ENCODE data around the gene CCNI2. TPM values are rescaled to one million over a fixed set of nuclear protein-coding genes. Genes with fewer than 3 reads are reported as not detected.

CCNI2 gene
- total and polyA plus RNA-seq, 2 donors (not counting 3 experiments of a cell fraction or from before 2014, with no cell fraction given), result 0.25 to 0.53 TPM

DNA sequence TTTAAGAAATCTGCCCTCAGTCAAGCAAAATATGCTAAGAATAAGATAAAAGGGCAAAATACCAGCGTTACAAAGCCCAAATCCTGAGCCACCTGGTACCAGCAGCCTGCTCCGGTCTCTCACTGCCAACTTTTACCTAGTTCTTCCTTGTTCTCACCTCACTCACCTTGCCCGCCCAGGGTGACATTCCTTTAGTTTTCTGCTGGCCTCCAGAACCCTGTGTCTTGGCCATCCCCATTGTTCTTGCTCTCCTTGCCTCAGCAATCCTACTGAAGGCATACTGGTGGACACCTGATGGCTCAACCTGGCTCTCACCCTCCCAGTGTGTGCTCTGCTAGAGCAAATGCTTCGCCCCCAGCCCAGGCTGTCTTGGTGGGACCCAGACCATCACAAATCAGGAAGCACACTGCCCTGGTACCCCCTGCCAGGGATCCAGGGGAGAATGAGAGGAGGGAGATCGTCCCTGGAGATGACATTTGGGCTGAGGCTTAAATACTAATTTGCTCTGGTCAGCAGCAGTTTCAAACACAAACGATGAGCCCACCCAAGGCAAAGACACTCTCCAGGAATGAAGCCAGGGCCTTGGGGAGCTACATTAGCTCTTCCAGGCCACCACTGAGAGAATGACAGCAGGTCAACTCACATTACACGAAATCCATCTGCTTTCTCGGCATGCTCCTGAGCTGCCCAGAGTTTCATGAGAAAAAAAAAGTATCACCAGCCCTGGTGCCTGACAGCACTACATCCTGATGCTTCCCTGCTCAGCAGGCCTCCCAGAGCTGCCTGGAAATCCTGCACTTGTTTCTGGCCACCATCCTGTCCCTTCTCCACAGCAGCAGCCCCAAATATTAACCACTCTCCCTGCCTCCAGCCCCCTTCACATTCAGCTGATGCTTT is 42.0 kb downstream of the CCNI2 start:
- no peak for DNase-seq (ENCODE audit: low read depth, low spot score)
- Histone ChIP-seq H3K9ac (replicated peaks; ENCODE audit: extremely low read depth, insufficient read depth, low read length) (no peak overlapping the region), H3K27ac (ENCODE audit: insufficient read depth, low read depth, low read length) (no peak overlapping the region), H3K79me2 (ENCODE audit: control insufficient read depth, insufficient read depth, low read length) (no peaks in the 10 kb centered on the region), H3K4me1 (ENCODE audit: control insufficient read depth, extremely low read depth, insufficient read depth, low read length) (no peaks in the 10 kb centered on the region), H2AFZ (ENCODE audit: low read depth, low read length) (no peak overlapping the region), H4K20me1 (replicated peaks; ENCODE audit: control insufficient read depth, extremely low read depth, insufficient read depth, low read length) (no peaks in the 10 kb centered on the region), H3K9me1 (replicated peaks; ENCODE audit: control insufficient read depth, extremely low read depth, insufficient read depth, low read length) (no peaks in the 10 kb centered on the region), H3K4me3 (replicated peaks in 1 of 3; ENCODE audit: insufficient read depth in 1 of 3, low read depth in 1 of 3, low read length in 3 of 3) (no peak overlapping the region), H3K4me2 (ENCODE audit: insufficient read depth, low read length) (no peak overlapping the region), H3K36me3 (ENCODE audit: control insufficient read depth in 2 of 2, extremely low read depth in 1 of 2, insufficient read depth in 2 of 2, low read length in 2 of 2) (no peaks in the 10 kb centered on the region), H3K27me3 (ENCODE audit: control insufficient read depth in 2 of 2, insufficient read depth in 2 of 2, low read length in 2 of 2) (peaks cover 0 to 7% of the 10 kb centered on the region in 2 experiments), H3K9me3 (replicated peaks; ENCODE audit: control insufficient read depth, insufficient read depth, low read length) (no peaks in the 10 kb centered on the region)
- dilution Hi-C loops (cut with MboI; ENCODE audit: extremely low pct_ligation_motif_present, low sequenced_read_pairs) (no loop called here), intact Hi-C loops (cut with micrococcal nuclease) (no loop called here)
- TF ChIP-seq MYC (IDR thresholded peaks at IDR 0.05; ENCODE audit: low read depth, low read length) (no peak), GATA2 (IDR thresholded peaks at IDR 0.05; ENCODE audit: insufficient read depth, insufficient read length, low read depth, low read length) (no peak), FOS (IDR thresholded peaks at IDR 0.05; ENCODE audit: borderline replicate concordance, insufficient read depth, low read length) (no peak)
- BruUV-seq (replicated peaks), result no TSS peak
- CTCF ChIA-PET, result interaction anchor here (0.9 to 1.5 kb wide), 3 partner anchors 20 to 42 kb away, joined by 3 to 4 read pairs (median 3); partner anchors contain the start of gene CCNI2
- FAIRE-seq, result no peak
- POLR2A ChIA-PET, result no interaction called here

DNA sequence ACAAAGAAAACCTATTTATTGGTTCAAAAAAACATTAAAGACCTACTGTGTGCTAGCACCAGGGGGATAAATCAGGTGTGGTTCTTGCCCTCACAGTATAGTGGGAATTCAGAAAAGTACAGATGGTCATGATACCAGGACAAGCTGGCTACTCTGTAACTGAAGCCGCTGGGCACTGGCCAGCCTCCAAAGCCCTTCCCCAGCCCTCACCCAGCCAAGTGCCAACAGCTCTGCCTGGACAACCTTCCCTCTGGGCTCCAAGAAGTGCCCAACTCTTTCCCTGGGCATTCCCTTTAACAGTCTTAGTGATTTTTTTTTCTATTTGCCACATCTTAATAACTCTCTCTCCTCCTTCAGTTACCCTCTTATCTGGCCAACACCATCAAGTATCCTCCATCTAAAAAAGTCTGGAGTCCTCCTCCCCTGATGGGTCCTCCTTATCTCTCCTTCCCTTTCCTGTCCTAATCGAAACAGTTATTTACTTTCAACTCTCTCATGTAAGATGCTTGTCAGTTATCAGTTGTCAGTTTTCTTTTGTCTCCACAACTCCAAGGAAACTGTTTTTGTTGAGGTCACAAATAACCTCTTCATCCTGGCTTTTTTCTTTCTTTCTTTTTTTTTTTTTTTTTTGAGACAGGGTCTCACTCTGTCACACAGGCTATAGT is 43.1 kb downstream of the CCNI2 start:
- ChIA-PET POLR2A (no interaction called here), CTCF (interaction anchor here (0.9 to 1.5 kb wide), 4 partner anchors 9 to 43 kb away, joined by 3 to 4 read pairs (median 4); partner anchors contain the start of gene CCNI2)
- H3K4me2 ChIP-seq (ENCODE audit: insufficient read depth, low read length), result no peak overlapping the region
- H4K20me1 ChIP-seq (replicated peaks; ENCODE audit: control insufficient read depth, extremely low read depth, insufficient read depth, low read length), result no peaks in the 10 kb centered on the region
- H3K9me3 ChIP-seq (replicated peaks; ENCODE audit: control insufficient read depth, insufficient read depth, low read length), result no peaks in the 10 kb centered on the region
- DNase-seq (ENCODE audit: low read depth, low spot score) (no peak), FAIRE-seq (no peak)
- no peaks in the 10 kb centered on the region for H3K79me2 ChIP-seq (ENCODE audit: control insufficient read depth, insufficient read depth, low read length)
- H3K4me3 ChIP-seq (replicated peaks in 1 of 3; ENCODE audit: insufficient read depth in 1 of 3, low read depth in 1 of 3, low read length in 3 of 3), result no peak overlapping the region
- peaks cover 0 to 7% of the 10 kb centered on the region in 2 experiments for H3K27me3 ChIP-seq (ENCODE audit: control insufficient read depth in 2 of 2, insufficient read depth in 2 of 2, low read length in 2 of 2)
- H3K36me3 ChIP-seq (ENCODE audit: control insufficient read depth in 2 of 2, extremely low read depth in 1 of 2, insufficient read depth in 2 of 2, low read length in 2 of 2), result no peaks in the 10 kb centered on the region
- no TSS peak for BruUV-seq (replicated peaks)
- no peak overlapping the region for H2AFZ ChIP-seq (ENCODE audit: low read depth, low read length)
- no peak overlapping the region for H3K9ac ChIP-seq (replicated peaks; ENCODE audit: extremely low read depth, insufficient read depth, low read length)
- H3K9me1 ChIP-seq (replicated peaks; ENCODE audit: control insufficient read depth, extremely low read depth, insufficient read depth, low read length), result no peaks in the 10 kb centered on the region
- H3K27ac ChIP-seq (ENCODE audit: insufficient read depth, low read depth, low read length), result no peak overlapping the region
- dilution Hi-C loops (cut with MboI; ENCODE audit: extremely low pct_ligation_motif_present, low sequenced_read_pairs) (no loop called here), intact Hi-C loops (cut with micrococcal nuclease) (no loop called here)
- H3K4me1 ChIP-seq (ENCODE audit: control insufficient read depth, extremely low read depth, insufficient read depth, low read length), result no peaks in the 10 kb centered on the region
- TF ChIP-seq POLR2A (IDR thresholded peaks at IDR 0.05; ENCODE audit: low read depth, low read length) (no peak), FOS (IDR thresholded peaks at IDR 0.05; ENCODE audit: borderline replicate concordance, insufficient read depth, low read length) (no peak), GATA2 (IDR thresholded peaks at IDR 0.05; ENCODE audit: insufficient read depth, insufficient read length, low read depth, low read length) (no peak), EZH2 (IDR thresholded peaks at IDR 0.05; ENCODE audit: borderline replicate concordance, low read depth, low read length, severe bottlenecking) (no peak), JUN (IDR thresholded peaks at IDR 0.05; ENCODE audit: borderline replicate concordance, insufficient read depth, insufficient read length, low read depth) (no peak), POLR2AphosphoS5 (IDR thresholded peaks at IDR 0.05; ENCODE audit: insufficient read depth, low read depth, low read length) (no peak), MYC (IDR thresholded peaks at IDR 0.05; ENCODE audit: low read depth, low read length) (no peak), CTCF (IDR thresholded peaks at IDR 0.05; ENCODE audit: extremely low read depth in 1 of 2, insufficient read depth in 1 of 2, low read depth in 1 of 2, low read length in 2 of 2) (no peak)
- TF ChIP-seq, protein P1, sequence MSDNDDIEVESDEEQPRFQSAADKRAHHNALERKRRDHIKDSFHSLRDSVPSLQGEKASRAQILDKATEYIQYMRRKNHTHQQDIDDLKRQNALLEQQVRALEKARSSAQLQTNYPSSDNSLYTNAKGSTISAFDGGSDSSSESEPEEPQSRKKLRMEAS (IDR thresholded peaks at IDR 0.05; ENCODE audit: insufficient read depth, insufficient read length), result no peak
